Amygdala (tissue), 56 donors: ENCODE data around the gene CAPZA1.

Experiments
- DNase-seq, 56 donors: peaks; one replicate each; lab custom pipeline; 2025; lab: John Stamatoyannopoulos, UW

The CAPZA1 gene

GRCh38 chr1:112711670-112712069 lies 92.0 kb downstream of the CAPZA1 start:
- no peak for DNase-seq

- DNase-seq, result no peak
Measured at GRCh38 chr1:112712191-112712590, 92.6 kb downstream of the CAPZA1 start.

GRCh38 chr1:112712701-112713128 lies 93.1 kb downstream of the CAPZA1 start:
- DNase-seq, result no peak

GRCh38 chr1:112713466-112714312 lies 94.1 kb downstream of the CAPZA1 start:
- DNase-seq, result peak in 1 of 56 donors; percentile 42

GRCh38 chr1:112714313-112715263 lies 95.0 kb downstream of the CAPZA1 start:
- DNase-seq, result peak in 4 of 56 donors; percentile 24 to 43 (median 36)

GRCh38 chr1:112715264-112716053 lies 95.8 kb downstream of the CAPZA1 start, which contains the start of gene PPM1J:
Gene PPM1J, minus strand, starts transcription at chr1:112715332. Its CDS starts 31 bp downstream, at chr1:112715301.
- peak in 54 of 56 donors; percentile 30 to 93 (median 72) for DNase-seq

- peak in 55 of 56 donors; percentile 22 to 93 (median 77) for DNase-seq
Measured at GRCh38 chr1:112716133-112716720, 96.6 kb downstream of the CAPZA1 start.

- no peak for DNase-seq
Measured at GRCh38 chr1:112717263-112717873, 97.7 kb downstream of the CAPZA1 start.

GRCh38 chr1:112718691-112719418 lies 99.2 kb downstream of the CAPZA1 start:
- peak in 51 of 56 donors; percentile 21 to 82 (median 56) for DNase-seq

- no peak for DNase-seq
Measured at GRCh38 chr1:112719706-112720105, 100.1 kb downstream of the CAPZA1 start.

GRCh38 chr1:112720800-112721199 lies 101.2 kb downstream of the CAPZA1 start:
- DNase-seq, result no peak
